Kidney capillary endothelial cell (primary cell): ENCODE data around the gene LRRC23.
A peak's percentile ranks its signal among the peaks of the same experiment; 100 is the strongest.
"Not testable (repeated sequence)": the region's sequence is repeated elsewhere in the genome, so short reads cannot be mapped to it uniquely, and the experiment has no call there.

Experiments used
- DNase-seq: peaks from one replicate; pipeline ENCODE4 v3.0.0-alpha.2; 2018; ENCODE audit warnings: low spot score

The LRRC23 gene

GRCh38 chr12:6904280-6905276 lies at the start of gene LRRC23:
LRRC23 (plus strand) TSS chr12:6904822; CDS start chr12:6905634, 812 bp downstream.
- peak; percentile 92 for DNase-seq

GRCh38 chr12:6855322-6855721 lies 49.3 kb upstream of the LRRC23 start:
- no peak for DNase-seq

DNA sequence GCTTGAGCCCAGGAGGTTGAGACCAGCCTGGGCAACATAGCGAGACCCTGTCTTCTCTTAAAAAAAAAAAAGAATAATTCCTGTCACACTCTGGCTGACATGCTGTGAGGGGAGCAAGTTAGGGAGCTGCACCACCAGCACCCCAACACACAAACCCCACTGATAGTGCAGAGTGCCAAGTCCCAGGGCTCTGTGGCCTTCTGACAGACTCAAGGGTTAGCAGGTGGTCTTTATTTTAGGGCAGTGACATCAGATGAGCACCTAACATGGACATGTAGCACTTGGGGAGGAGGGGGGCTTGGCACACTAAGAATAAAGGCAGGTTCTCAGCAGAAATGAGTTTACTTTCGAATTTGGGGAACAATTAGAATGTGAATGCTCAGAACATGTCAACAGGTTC lies 45.8 kb upstream of the LRRC23 start:
- DNase-seq = no peak

GRCh38 chr12:6860116-6860515 lies 44.5 kb upstream of the LRRC23 start:
- no peak for DNase-seq

- no peak for DNase-seq
Measured at GRCh38 chr12:6860942-6861341, 43.7 kb upstream of the LRRC23 start.

DNA sequence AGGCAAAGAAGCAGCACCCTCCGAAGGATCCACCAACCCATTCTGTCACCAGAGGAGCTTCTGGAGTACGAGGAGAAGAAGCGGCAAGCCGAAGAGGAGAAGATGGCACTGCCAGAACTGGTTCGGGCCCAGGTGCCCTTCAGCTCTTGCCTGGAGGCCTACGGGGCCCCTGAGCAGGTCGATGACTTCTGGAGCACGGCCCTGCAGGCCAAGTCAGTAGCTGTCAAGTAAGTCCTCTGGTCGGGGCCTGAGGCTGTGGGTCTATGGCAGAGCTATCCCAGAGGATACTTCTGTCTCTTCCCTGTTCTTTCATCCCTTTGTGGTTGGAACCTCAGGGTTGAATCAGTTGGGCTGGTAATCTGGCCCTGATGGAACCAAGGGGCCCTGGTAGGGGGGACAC lies 43.2 kb upstream of the LRRC23 start:
- DNase-seq = no peak

GRCh38 chr12:6863033-6863432 lies 41.6 kb upstream of the LRRC23 start:
- DNase-seq = no peak

DNA sequence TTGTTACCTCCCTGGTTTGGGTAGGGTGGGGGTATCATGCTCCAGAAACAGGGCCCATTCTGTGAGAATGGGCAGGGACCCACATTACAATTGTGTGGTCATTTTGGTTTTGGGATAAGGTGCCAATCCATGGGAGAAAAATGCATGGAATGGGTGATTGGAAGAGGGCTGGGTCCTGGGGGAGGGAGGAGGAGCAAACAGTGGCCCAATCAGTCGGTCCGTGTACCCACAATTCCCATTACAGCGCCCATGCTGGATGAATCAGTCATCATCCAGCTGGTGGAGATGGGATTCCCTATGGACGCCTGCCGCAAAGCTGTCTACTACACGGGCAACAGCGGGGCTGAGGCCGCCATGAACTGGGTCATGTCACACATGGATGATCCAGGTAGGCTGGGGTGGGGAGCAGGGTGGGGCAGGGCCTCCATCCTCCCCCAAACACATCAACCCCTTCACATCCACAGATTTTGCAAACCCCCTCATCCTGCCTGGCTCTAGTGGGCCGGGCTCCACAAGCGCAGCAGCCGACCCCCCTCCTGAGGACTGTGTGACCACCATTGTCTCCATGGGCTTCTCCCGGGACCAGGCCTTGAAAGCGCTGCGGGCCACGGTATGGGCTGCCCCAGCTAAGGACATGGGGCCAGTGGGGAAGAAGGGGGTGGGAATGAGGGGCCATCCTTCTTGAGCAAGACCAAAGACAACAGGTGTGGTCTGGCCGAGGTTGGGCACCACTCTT lies 40.9 kb upstream of the LRRC23 start:
- no peak for DNase-seq

DNA sequence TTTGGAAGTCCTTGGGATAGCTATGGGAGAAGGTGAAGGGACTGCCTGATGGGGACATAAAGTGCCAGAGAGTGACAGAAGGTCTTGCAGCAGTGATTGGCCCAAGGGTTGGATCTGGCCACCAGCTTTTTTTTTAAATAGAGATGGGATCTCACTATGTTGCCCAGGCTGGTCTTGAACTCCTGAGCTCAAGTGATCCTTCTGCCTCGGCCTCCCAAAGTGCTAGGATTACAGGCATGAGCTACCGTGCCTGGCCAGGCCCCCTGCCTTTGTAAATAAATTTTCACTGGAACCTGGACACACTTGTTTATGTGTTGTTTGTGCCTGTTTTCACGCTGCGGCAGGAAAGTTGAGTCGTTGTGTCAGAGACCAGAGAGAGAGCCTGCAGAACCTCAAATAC lies 39.3 kb upstream of the LRRC23 start:
- DNase-seq = not testable (repeated sequence)

GRCh38 chr12:6866163-6866919 lies 38.3 kb upstream of the LRRC23 start:
- no peak for DNase-seq

GRCh38 chr12:6866920-6867412 lies 37.7 kb upstream of the LRRC23 start:
- no peak for DNase-seq

- peak; percentile 80 for DNase-seq
Measured at GRCh38 chr12:6867413-6868210, 37.0 kb upstream of the LRRC23 start, which contains the start of gene TPI1. TPI1 (plus strand) TSS chr12:6867531; CDS start chr12:6867567, 36 bp downstream.

DNA sequence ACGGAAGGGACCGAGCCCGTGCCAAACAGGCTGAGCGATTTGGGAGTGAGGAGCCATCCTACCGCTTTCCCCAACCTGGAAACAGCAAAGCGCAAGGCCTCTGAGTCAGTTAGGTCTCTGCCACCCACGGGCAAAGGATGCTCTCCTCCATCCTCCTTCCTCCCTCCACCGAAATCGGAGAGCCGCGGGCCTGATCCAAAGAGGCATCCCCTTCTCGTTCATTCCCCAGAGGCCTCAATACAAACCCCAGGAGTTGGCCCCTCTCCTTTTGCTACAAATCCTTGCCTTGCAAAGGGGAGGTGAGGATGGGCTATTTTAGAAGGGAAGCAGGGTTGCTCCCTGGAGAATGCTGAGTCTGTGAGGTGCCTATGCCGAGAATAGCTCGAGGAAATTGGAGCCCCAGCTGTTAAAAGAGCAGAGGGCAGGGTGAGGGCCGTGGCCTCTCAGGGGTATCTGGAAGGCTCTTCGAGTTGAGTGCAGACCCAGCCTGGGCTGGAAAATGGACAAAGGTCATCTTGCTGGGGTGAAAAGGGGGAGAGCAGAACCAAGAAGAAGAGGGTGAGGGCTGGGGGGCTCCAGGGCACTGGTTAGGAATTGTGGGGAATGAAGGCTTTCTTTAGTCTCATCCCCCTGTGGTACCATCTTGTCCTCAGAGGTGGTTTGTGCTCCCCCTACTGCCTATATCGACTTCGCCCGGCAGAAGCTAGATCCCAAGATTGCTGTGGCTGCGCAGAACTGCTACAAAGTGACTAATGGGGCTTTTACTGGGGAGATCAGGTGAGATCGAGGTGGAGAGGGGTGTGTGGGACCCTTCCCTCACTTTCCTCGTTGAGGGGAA lies 36.2 kb upstream of the LRRC23 start:
- peak; percentile 30 for DNase-seq

DNA sequence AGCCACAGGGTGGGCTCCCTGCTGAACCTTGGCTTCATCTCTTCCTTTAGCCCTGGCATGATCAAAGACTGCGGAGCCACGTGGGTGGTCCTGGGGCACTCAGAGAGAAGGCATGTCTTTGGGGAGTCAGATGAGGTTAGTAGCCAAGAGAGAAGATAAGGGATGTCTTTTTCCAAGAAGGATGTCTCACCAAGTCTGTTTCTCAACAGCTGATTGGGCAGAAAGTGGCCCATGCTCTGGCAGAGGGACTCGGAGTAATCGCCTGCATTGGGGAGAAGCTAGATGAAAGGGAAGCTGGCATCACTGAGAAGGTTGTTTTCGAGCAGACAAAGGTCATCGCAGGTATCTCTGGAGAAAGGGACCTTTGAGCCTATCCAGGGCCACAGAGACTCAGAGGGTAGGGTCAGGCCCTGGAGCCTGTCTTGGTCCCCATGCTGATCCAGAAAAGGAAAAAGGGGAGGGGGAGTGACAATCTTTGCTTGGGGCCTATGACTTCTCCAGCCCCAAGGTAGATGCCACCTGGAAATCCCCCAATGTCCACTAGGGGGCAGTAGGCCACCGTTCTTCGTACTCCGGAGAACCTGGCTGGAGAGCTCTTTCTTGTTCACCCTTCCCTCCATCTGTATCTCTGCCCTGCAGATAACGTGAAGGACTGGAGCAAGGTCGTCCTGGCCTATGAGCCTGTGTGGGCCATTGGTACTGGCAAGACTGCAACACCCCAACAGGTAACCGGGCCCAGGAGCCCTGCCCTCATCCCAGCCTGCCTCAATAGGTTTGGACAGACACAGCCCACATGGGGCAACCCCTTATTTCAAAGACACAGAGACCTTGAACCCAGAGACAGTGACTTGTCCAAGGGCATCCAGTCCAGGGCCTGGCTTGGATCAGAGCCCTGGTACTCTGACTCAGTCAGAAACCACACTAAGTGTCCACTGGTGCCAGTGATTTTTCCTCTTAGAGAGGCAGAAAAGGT lies 35.3 kb upstream of the LRRC23 start:
- peak; percentile 53 for DNase-seq

DNA sequence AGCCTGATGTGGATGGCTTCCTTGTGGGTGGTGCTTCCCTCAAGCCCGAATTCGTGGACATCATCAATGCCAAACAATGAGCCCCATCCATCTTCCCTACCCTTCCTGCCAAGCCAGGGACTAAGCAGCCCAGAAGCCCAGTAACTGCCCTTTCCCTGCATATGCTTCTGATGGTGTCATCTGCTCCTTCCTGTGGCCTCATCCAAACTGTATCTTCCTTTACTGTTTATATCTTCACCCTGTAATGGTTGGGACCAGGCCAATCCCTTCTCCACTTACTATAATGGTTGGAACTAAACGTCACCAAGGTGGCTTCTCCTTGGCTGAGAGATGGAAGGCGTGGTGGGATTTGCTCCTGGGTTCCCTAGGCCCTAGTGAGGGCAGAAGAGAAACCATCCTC lies 34.3 kb upstream of the LRRC23 start:
- not testable (repeated sequence) for DNase-seq

- DNase-seq = no peak
Measured at GRCh38 chr12:6871052-6871957, 33.3 kb upstream of the LRRC23 start.

GRCh38 chr12:6872073-6873048 lies 32.3 kb upstream of the LRRC23 start:
- peak; percentile 87 for DNase-seq
